ENCODE results near the gene GALNT17.

Gene GALNT17

GRCh38 chr7:71165708-71166107 lies 33.8 kb downstream of the GALNT17 start:
- no peaks in the 10 kb centered on the region for H3K27me3 ChIP-seq (ENCODE audit: control insufficient read depth in 1 of 2, insufficient read depth in 2 of 2, low read length in 2 of 2)
- no peak overlapping the region for H3K27ac ChIP-seq (ENCODE audit: low read length)
- no peaks in the 10 kb centered on the region for H3K4me1 ChIP-seq (ENCODE audit: control insufficient read depth, insufficient read depth, low read length)
- no peak overlapping the region for H3K4me3 ChIP-seq (ENCODE audit: low read length in 2 of 2)
- no peaks in the 10 kb centered on the region for H3K36me3 ChIP-seq (ENCODE audit: control insufficient read depth in 2 of 2, insufficient read depth in 2 of 2, low read length in 2 of 2)
- peaks cover 0 to 3% of the 10 kb centered on the region in 2 donors for H3K9me3 ChIP-seq (ENCODE audit: control insufficient read depth in 2 of 2, low read length in 2 of 2)
- no peak overlapping the region for H3K9ac ChIP-seq (ENCODE audit: low read length in 2 of 2)

GRCh38 chr7:71171476-71171875 lies 39.5 kb downstream of the GALNT17 start:
- no peaks in the 10 kb centered on the region for H3K9me3 ChIP-seq (ENCODE audit: control insufficient read depth in 2 of 2, low read length in 2 of 2)
- H3K27ac ChIP-seq (ENCODE audit: low read length), result no peak overlapping the region
- no peaks in the 10 kb centered on the region for H3K27me3 ChIP-seq (ENCODE audit: control insufficient read depth in 1 of 2, insufficient read depth in 2 of 2, low read length in 2 of 2)
- no peak overlapping the region for H3K9ac ChIP-seq (ENCODE audit: low read length in 2 of 2)
- no peaks in the 10 kb centered on the region for H3K4me1 ChIP-seq (ENCODE audit: control insufficient read depth, insufficient read depth, low read length)
- no peaks in the 10 kb centered on the region for H3K36me3 ChIP-seq (ENCODE audit: control insufficient read depth in 2 of 2, insufficient read depth in 2 of 2, low read length in 2 of 2)
- H3K4me3 ChIP-seq (ENCODE audit: low read length in 2 of 2), result no peak overlapping the region

- H3K9me3 ChIP-seq (ENCODE audit: control insufficient read depth in 2 of 2, low read length in 2 of 2), result no peaks in the 10 kb centered on the region
- H3K27me3 ChIP-seq (ENCODE audit: control insufficient read depth in 1 of 2, insufficient read depth in 2 of 2, low read length in 2 of 2), result no peaks in the 10 kb centered on the region
- no peaks in the 10 kb centered on the region for H3K36me3 ChIP-seq (ENCODE audit: control insufficient read depth in 2 of 2, insufficient read depth in 2 of 2, low read length in 2 of 2)
- H3K4me3 ChIP-seq (ENCODE audit: low read length in 2 of 2), result no peak overlapping the region
- H3K27ac ChIP-seq (ENCODE audit: low read length), result no peak overlapping the region
- H3K9ac ChIP-seq (ENCODE audit: low read length in 2 of 2), result no peak overlapping the region
- H3K4me1 ChIP-seq (ENCODE audit: control insufficient read depth, insufficient read depth, low read length), result no peaks in the 10 kb centered on the region
These were observed 42.0 kb downstream of the GALNT17 start for GRCh38 chr7:71173955-71174354.

- Histone ChIP-seq H3K27ac (ENCODE audit: low read length) (no peak overlapping the region), H3K4me3 (ENCODE audit: low read length in 2 of 2) (no peak overlapping the region), H3K36me3 (ENCODE audit: control insufficient read depth in 2 of 2, insufficient read depth in 2 of 2, low read length in 2 of 2) (no peaks in the 10 kb centered on the region), H3K27me3 (ENCODE audit: control insufficient read depth in 1 of 2, insufficient read depth in 2 of 2, low read length in 2 of 2) (no peaks in the 10 kb centered on the region), H3K9me3 (ENCODE audit: control insufficient read depth in 2 of 2, low read length in 2 of 2) (peaks cover 0 to 2% of the 10 kb centered on the region in 2 donors), H3K4me1 (ENCODE audit: control insufficient read depth, insufficient read depth, low read length) (no peaks in the 10 kb centered on the region), H3K9ac (ENCODE audit: low read length in 2 of 2) (no peak overlapping the region)
These were observed 50.5 kb downstream of the GALNT17 start for GRCh38 chr7:71182438-71182935.

GRCh38 chr7:71184136-71184535 lies 52.2 kb downstream of the GALNT17 start:
- H3K4me1 ChIP-seq (ENCODE audit: control insufficient read depth, insufficient read depth, low read length), result no peaks in the 10 kb centered on the region
- no peaks in the 10 kb centered on the region for H3K36me3 ChIP-seq (ENCODE audit: control insufficient read depth in 2 of 2, insufficient read depth in 2 of 2, low read length in 2 of 2)
- H3K9me3 ChIP-seq (ENCODE audit: control insufficient read depth in 2 of 2, low read length in 2 of 2), result peaks cover 0 to 2% of the 10 kb centered on the region in 2 donors
- no peak overlapping the region for H3K9ac ChIP-seq (ENCODE audit: low read length in 2 of 2)
- no peak overlapping the region for H3K4me3 ChIP-seq (ENCODE audit: low read length in 2 of 2)
- H3K27me3 ChIP-seq (ENCODE audit: control insufficient read depth in 1 of 2, insufficient read depth in 2 of 2, low read length in 2 of 2), result no peaks in the 10 kb centered on the region
- no peak overlapping the region for H3K27ac ChIP-seq (ENCODE audit: low read length)

GRCh38 chr7:71184609-71185008 lies 52.7 kb downstream of the GALNT17 start:
- H3K27ac ChIP-seq (ENCODE audit: low read length), result no peak overlapping the region
- H3K4me3 ChIP-seq (ENCODE audit: low read length in 2 of 2), result no peak overlapping the region
- H3K4me1 ChIP-seq (ENCODE audit: control insufficient read depth, insufficient read depth, low read length), result no peaks in the 10 kb centered on the region
- no peaks in the 10 kb centered on the region for H3K36me3 ChIP-seq (ENCODE audit: control insufficient read depth in 2 of 2, insufficient read depth in 2 of 2, low read length in 2 of 2)
- no peaks in the 10 kb centered on the region for H3K27me3 ChIP-seq (ENCODE audit: control insufficient read depth in 1 of 2, insufficient read depth in 2 of 2, low read length in 2 of 2)
- peaks cover 0 to 2% of the 10 kb centered on the region in 2 donors for H3K9me3 ChIP-seq (ENCODE audit: control insufficient read depth in 2 of 2, low read length in 2 of 2)
- H3K9ac ChIP-seq (ENCODE audit: low read length in 2 of 2), result no peak overlapping the region

- no peaks in the 10 kb centered on the region for H3K27me3 ChIP-seq (ENCODE audit: control insufficient read depth in 1 of 2, insufficient read depth in 2 of 2, low read length in 2 of 2)
- H3K4me3 ChIP-seq (ENCODE audit: low read length in 2 of 2), result no peak overlapping the region
- H3K9ac ChIP-seq (ENCODE audit: low read length in 2 of 2), result no peak overlapping the region
- H3K36me3 ChIP-seq (ENCODE audit: control insufficient read depth in 2 of 2, insufficient read depth in 2 of 2, low read length in 2 of 2), result no peaks in the 10 kb centered on the region
- H3K4me1 ChIP-seq (ENCODE audit: control insufficient read depth, insufficient read depth, low read length), result no peaks in the 10 kb centered on the region
- H3K9me3 ChIP-seq (ENCODE audit: control insufficient read depth in 2 of 2, low read length in 2 of 2), result no peaks in the 10 kb centered on the region
- no peak overlapping the region for H3K27ac ChIP-seq (ENCODE audit: low read length)
These were observed 54.7 kb downstream of the GALNT17 start for GRCh38 chr7:71186535-71187057.

GRCh38 chr7:71191771-71192170 lies 59.8 kb downstream of the GALNT17 start:
- H3K4me3 ChIP-seq (ENCODE audit: low read length in 2 of 2), result no peak overlapping the region
- no peaks in the 10 kb centered on the region for H3K9me3 ChIP-seq (ENCODE audit: control insufficient read depth in 2 of 2, low read length in 2 of 2)
- H3K27ac ChIP-seq (ENCODE audit: low read length), result no peak overlapping the region
- H3K27me3 ChIP-seq (ENCODE audit: control insufficient read depth in 1 of 2, insufficient read depth in 2 of 2, low read length in 2 of 2), result no peaks in the 10 kb centered on the region
- no peaks in the 10 kb centered on the region for H3K4me1 ChIP-seq (ENCODE audit: control insufficient read depth, insufficient read depth, low read length)
- no peaks in the 10 kb centered on the region for H3K36me3 ChIP-seq (ENCODE audit: control insufficient read depth in 2 of 2, insufficient read depth in 2 of 2, low read length in 2 of 2)
- H3K9ac ChIP-seq (ENCODE audit: low read length in 2 of 2), result no peak overlapping the region

GRCh38 chr7:71193099-71193810 lies 61.3 kb downstream of the GALNT17 start:
- H3K27me3 ChIP-seq (ENCODE audit: control insufficient read depth in 1 of 2, insufficient read depth in 2 of 2, low read length in 2 of 2), result no peaks in the 10 kb centered on the region
- no peaks in the 10 kb centered on the region for H3K36me3 ChIP-seq (ENCODE audit: control insufficient read depth in 2 of 2, insufficient read depth in 2 of 2, low read length in 2 of 2)
- no peak overlapping the region for H3K9ac ChIP-seq (ENCODE audit: low read length in 2 of 2)
- H3K9me3 ChIP-seq (ENCODE audit: control insufficient read depth in 2 of 2, low read length in 2 of 2), result no peaks in the 10 kb centered on the region
- H3K4me1 ChIP-seq (ENCODE audit: control insufficient read depth, insufficient read depth, low read length), result no peaks in the 10 kb centered on the region
- H3K4me3 ChIP-seq (ENCODE audit: low read length in 2 of 2), result no peak overlapping the region
- H3K27ac ChIP-seq (ENCODE audit: low read length), result no peak overlapping the region

GRCh38 chr7:71198391-71198790 lies 66.4 kb downstream of the GALNT17 start:
- no peak overlapping the region for H3K4me3 ChIP-seq (ENCODE audit: low read length in 2 of 2)
- no peaks in the 10 kb centered on the region for H3K9me3 ChIP-seq (ENCODE audit: control insufficient read depth in 2 of 2, low read length in 2 of 2)
- H3K9ac ChIP-seq (ENCODE audit: low read length in 2 of 2), result no peak overlapping the region
- no peak overlapping the region for H3K27ac ChIP-seq (ENCODE audit: low read length)
- H3K36me3 ChIP-seq (ENCODE audit: control insufficient read depth in 2 of 2, insufficient read depth in 2 of 2, low read length in 2 of 2), result no peaks in the 10 kb centered on the region
- no peaks in the 10 kb centered on the region for H3K4me1 ChIP-seq (ENCODE audit: control insufficient read depth, insufficient read depth, low read length)
- no peaks in the 10 kb centered on the region for H3K27me3 ChIP-seq (ENCODE audit: control insufficient read depth in 1 of 2, insufficient read depth in 2 of 2, low read length in 2 of 2)

GRCh38 chr7:71198887-71199286 lies 66.9 kb downstream of the GALNT17 start:
- Histone ChIP-seq H3K27ac (ENCODE audit: low read length) (no peak overlapping the region), H3K9ac (ENCODE audit: low read length in 2 of 2) (no peak overlapping the region)

More at GRCh38 chr7:71198887-71199286, 66.9 kb downstream of the GALNT17 start:
- Histone ChIP-seq H3K4me3 (ENCODE audit: low read length in 2 of 2) (no peak overlapping the region), H3K36me3 (ENCODE audit: control insufficient read depth in 2 of 2, insufficient read depth in 2 of 2, low read length in 2 of 2) (no peaks in the 10 kb centered on the region), H3K9me3 (ENCODE audit: control insufficient read depth in 2 of 2, low read length in 2 of 2) (no peaks in the 10 kb centered on the region), H3K27me3 (ENCODE audit: control insufficient read depth in 1 of 2, insufficient read depth in 2 of 2, low read length in 2 of 2) (no peaks in the 10 kb centered on the region), H3K4me1 (ENCODE audit: control insufficient read depth, insufficient read depth, low read length) (no peaks in the 10 kb centered on the region)
